ENCODE measurements around the gene ACTL7A.

The ACTL7A gene

DNA sequence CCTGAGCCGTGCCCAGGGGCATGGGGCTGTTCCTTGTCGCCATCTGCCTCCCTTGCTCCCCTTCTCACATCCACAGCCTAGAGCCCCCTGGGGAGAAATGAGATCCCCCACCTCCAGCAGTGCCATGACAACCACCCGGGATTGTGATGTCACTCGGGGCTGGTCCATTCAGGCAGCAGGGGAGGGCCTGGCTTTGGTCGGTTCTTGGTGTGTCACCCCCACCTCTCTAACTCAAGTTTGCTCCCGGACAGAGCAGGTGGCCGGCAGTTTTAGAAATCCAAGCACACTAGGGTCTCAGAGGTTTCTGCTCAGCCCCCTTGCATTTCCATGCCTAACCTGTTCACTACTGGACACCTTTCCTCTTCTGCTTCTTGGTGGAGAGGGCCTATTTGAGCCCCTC is 6.2 kb upstream of the ACTL7A start, which contains the start of gene ACTL7B:
TSS of gene ACTL7B (minus strand) at position 99 of the 400 bp plus-strand sequence. CDS start at position 43, 56 bp downstream.
- FAIRE-seq (no peak), DNase-seq (ENCODE audit: insufficient read length, low spot score) (no peak)
- TF ChIP-seq PAX5 (IDR thresholded peaks at IDR 0.05; ENCODE audit: insufficient read depth, low read length, severe bottlenecking) (no peak), SPI1 (IDR thresholded peaks at IDR 0.05; ENCODE audit: low read depth, low read length) (no peak), TAF1 (IDR thresholded peaks at IDR 0.05; ENCODE audit: low read depth, low read length) (no peak), POLR2A (IDR thresholded peaks at IDR 0.05; ENCODE audit: low read depth, low read length) (no peak), POU2F2 (IDR thresholded peaks at IDR 0.05; ENCODE audit: low read depth, low read length) (no peak), POLR2AphosphoS5 (IDR thresholded peaks at IDR 0.05; ENCODE audit: low read depth, low read length) (no peak)

DNA sequence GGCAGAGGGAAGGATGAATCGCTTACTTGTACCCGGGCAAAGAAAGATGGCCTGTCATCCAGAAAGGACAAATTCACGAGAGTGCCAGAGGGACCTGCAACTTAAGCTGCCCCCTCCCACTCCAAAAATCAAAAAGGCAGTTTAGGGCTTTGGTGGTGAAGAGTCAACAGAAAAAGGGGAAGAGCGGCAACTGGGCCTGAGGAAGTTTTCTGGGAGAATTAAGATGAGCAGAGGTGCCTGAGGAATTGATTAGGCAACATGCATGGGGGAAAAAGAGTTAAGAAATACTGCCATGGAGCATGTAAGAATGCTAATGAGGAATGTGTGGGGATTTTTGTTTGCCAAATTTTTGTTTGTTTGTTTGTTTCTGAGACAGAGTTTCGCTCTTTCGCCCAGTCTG is 4.5 kb upstream of the ACTL7A start:
- no peak for DNase-seq (ENCODE audit: insufficient read length, low spot score)
- FAIRE-seq: no peak
- TF ChIP-seq POLR2AphosphoS5 (IDR thresholded peaks at IDR 0.05; ENCODE audit: low read depth, low read length) (no peak), POU2F2 (IDR thresholded peaks at IDR 0.05; ENCODE audit: low read depth, low read length) (no peak), SPI1 (IDR thresholded peaks at IDR 0.05; ENCODE audit: low read depth, low read length) (no peak), POLR2A (IDR thresholded peaks at IDR 0.05; ENCODE audit: low read depth, low read length) (no peak), TAF1 (IDR thresholded peaks at IDR 0.05; ENCODE audit: low read depth, low read length) (no peak), PAX5 (IDR thresholded peaks at IDR 0.05; ENCODE audit: insufficient read depth, low read length, severe bottlenecking) (no peak)

DNA sequence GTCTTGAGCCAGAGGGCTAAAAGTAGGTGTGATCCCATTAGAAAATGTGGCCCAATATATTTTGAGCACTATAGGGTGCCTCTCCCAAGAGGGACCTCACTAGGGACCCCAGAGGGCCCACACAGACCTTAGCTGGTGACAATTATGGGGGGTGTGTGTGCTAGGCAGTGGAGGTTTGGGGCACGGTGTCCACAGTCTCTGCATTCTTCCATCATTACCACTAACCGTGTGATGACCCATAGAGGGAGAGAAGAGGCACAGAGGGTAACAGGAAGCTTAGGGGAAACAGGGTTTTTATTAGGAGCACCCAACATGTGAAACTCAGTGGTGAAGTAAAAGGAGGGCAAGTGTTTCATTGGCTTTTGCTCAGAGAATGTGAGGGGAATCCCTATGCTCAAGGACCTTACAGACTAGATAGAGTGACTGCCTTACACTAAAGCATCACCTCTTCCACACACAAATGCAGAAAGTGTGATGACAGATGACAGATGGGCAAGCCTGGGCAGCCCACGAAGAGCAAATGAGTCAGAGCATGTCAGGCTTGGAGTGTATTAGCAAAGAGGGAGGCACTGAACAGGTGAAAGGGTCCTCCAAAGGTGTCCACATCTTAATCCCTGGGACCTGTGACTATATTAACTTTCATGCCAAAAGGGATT is 2.5 kb upstream of the ACTL7A start:
- FAIRE-seq: peak; percentile 75
- no peak for TF ChIP-seq PAX5 (IDR thresholded peaks at IDR 0.05; ENCODE audit: insufficient read depth, low read length, severe bottlenecking)
- TF ChIP-seq POU2F2 (IDR thresholded peaks at IDR 0.05; ENCODE audit: low read depth, low read length): no peak
- TF ChIP-seq POLR2AphosphoS5 (IDR thresholded peaks at IDR 0.05; ENCODE audit: low read depth, low read length): no peak
- TF ChIP-seq TAF1 (IDR thresholded peaks at IDR 0.05; ENCODE audit: low read depth, low read length): no peak
- no peak for TF ChIP-seq POLR2A (IDR thresholded peaks at IDR 0.05; ENCODE audit: low read depth, low read length)
- no peak for TF ChIP-seq SPI1 (IDR thresholded peaks at IDR 0.05; ENCODE audit: low read depth, low read length)
- DNase-seq (ENCODE audit: insufficient read length, low spot score): no peak

DNA sequence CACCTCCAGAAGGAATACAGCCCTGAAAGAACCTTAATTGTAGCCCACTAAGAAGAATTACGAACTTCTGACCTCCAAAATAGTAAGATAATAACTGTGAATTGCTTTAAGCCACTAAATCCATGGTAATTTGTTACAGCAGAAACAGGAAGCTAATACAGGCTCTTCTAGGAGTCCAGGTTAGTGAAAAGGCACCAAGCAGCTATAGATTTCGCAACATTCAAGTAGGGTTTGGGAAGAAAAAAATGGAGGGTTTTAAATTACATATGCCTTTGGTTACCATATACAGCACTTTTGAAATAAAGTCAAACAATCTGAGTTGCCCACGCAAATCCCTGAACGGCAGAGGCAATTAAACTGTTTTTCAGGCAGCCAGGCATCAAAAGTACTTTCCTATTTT is 1.7 kb upstream of the ACTL7A start:
- DNase-seq (ENCODE audit: insufficient read length, low spot score) (no peak), FAIRE-seq (no peak)
- TF ChIP-seq TAF1 (IDR thresholded peaks at IDR 0.05; ENCODE audit: low read depth, low read length) (no peak), PAX5 (IDR thresholded peaks at IDR 0.05; ENCODE audit: insufficient read depth, low read length, severe bottlenecking) (no peak), POU2F2 (IDR thresholded peaks at IDR 0.05; ENCODE audit: low read depth, low read length) (no peak), SPI1 (IDR thresholded peaks at IDR 0.05; ENCODE audit: low read depth, low read length) (no peak), POLR2A (IDR thresholded peaks at IDR 0.05; ENCODE audit: low read depth, low read length) (no peak), POLR2AphosphoS5 (IDR thresholded peaks at IDR 0.05; ENCODE audit: low read depth, low read length) (no peak)

DNA sequence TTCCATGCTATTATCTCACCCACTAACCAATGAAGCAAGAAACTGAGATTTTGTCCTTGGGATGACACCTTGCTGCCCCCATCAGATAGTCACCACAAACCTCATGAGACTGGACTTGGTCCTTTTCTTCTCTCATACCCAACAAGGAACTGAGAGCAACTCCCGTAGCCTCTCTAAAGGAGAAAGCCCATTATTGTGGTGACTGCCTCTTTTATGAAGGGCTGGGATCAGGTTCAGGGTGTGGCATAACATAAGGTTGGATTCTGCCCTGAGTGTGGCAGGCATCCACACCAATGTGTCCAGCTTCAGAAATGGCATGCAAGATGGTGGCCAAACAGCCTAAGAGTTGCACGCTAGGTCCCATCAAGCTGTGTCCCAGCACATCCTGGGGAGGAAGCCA is 1.3 kb upstream of the ACTL7A start:
- DNase-seq (ENCODE audit: insufficient read length, low spot score): no peak
- TF ChIP-seq POLR2AphosphoS5 (IDR thresholded peaks at IDR 0.05; ENCODE audit: low read depth, low read length): no peak
- no peak for TF ChIP-seq POLR2A (IDR thresholded peaks at IDR 0.05; ENCODE audit: low read depth, low read length)
- no peak for TF ChIP-seq PAX5 (IDR thresholded peaks at IDR 0.05; ENCODE audit: insufficient read depth, low read length, severe bottlenecking)
- TF ChIP-seq TAF1 (IDR thresholded peaks at IDR 0.05; ENCODE audit: low read depth, low read length): no peak
- TF ChIP-seq SPI1 (IDR thresholded peaks at IDR 0.05; ENCODE audit: low read depth, low read length): no peak
- no peak for TF ChIP-seq POU2F2 (IDR thresholded peaks at IDR 0.05; ENCODE audit: low read depth, low read length)
- FAIRE-seq: no peak

DNA sequence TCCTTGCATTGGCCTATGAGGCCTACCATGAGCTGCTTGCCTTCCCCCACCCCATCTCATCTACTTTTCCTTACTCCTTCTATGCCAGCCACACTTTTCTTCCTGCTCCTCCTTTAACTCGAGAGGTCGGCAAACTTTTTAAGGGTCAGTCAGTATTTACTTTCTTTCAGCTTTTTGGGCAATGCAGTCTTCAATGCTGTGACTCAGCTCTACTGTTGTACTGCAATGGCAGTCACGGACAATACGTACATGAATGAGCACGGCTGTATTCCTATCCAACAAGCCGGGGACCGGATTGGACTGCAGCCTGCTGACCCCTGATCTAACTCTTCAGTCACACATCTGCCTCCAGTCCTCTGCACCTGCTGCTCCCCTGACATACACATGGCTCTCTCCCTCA is 602 bp upstream of the ACTL7A start:
- DNase-seq (ENCODE audit: insufficient read length, low spot score): no peak
- no peak for FAIRE-seq
- no peak for TF ChIP-seq POLR2A (IDR thresholded peaks at IDR 0.05; ENCODE audit: low read depth, low read length)
- no peak for TF ChIP-seq TAF1 (IDR thresholded peaks at IDR 0.05; ENCODE audit: low read depth, low read length)

DNA sequence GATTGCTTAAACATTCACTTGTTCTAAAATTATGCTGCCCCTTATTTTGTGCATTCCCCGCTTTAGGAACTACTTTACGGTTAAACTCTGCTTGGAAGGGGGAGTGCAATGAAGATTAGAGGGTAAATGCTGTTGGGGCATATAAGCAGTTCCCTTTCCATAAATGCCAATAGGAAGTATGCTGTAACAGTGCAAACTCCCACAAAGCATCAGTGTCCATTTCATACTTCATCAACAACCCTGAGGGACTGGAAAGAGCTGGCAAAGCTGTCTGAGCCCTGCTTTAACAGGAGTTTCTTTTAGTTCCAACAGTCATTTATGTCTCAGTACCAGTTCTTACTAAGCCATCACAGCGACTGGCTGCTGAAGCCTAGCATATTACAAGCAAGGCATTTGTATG is 1.8 kb downstream of the ACTL7A start:
- TF ChIP-seq POU2F2 (IDR thresholded peaks at IDR 0.05; ENCODE audit: low read depth, low read length) (no peak), PAX5 (IDR thresholded peaks at IDR 0.05; ENCODE audit: insufficient read depth, low read length, severe bottlenecking) (no peak), POLR2AphosphoS5 (IDR thresholded peaks at IDR 0.05; ENCODE audit: low read depth, low read length) (no peak)
- peak; percentile 28 for FAIRE-seq
- DNase-seq (ENCODE audit: insufficient read length, low spot score): no peak

DNA sequence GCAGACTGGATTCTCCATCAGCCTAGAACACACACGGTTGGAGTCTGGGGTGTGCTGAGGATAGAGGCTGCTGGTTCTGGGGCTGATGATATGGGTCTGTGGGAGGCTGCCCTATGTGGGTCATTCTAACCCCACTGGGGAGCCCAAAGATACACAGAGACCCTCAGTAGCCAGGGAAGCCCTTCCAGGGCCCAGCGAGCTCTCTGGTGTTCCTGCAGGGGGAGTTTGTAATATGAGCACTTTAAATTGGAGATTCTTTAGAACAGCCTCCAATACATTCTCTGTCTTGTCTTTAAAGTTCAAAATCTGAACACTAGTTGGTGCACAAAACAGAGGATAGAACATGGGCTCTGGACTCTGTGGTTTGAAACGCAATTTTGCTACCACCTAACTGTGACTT is 2.4 kb downstream of the ACTL7A start:
- no peak for TF ChIP-seq POLR2A (IDR thresholded peaks at IDR 0.05; ENCODE audit: low read depth, low read length)
- TF ChIP-seq POU2F2 (IDR thresholded peaks at IDR 0.05; ENCODE audit: low read depth, low read length): no peak
- TF ChIP-seq PAX5 (IDR thresholded peaks at IDR 0.05; ENCODE audit: insufficient read depth, low read length, severe bottlenecking): no peak
- TF ChIP-seq SPI1 (IDR thresholded peaks at IDR 0.05; ENCODE audit: low read depth, low read length): no peak
- no peak for TF ChIP-seq TAF1 (IDR thresholded peaks at IDR 0.05; ENCODE audit: low read depth, low read length)
- no peak for TF ChIP-seq POLR2AphosphoS5 (IDR thresholded peaks at IDR 0.05; ENCODE audit: low read depth, low read length)
- DNase-seq (ENCODE audit: insufficient read length, low spot score) (no peak), FAIRE-seq (no peak)

DNA sequence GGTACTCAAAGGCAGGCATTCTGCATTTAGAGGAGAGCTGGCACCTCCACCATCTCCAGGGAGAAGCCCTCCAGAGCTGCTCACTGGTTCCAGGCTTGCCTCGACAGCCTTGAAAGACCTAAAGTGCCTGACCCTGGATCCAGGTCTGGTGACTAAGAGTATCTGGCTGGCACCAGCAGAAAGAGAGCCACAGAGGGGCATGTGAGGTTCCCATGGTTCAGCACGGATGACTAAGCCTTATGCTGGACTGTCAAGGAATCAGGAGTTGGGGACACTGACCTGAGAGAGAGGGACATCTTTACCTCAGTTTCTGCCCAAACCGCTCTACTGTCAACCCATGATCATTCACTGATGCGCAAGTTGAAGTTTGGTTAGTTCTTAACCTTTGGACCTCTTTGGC is 3.0 kb downstream of the ACTL7A start:
- TF ChIP-seq POLR2AphosphoS5 (IDR thresholded peaks at IDR 0.05; ENCODE audit: low read depth, low read length) (no peak), TAF1 (IDR thresholded peaks at IDR 0.05; ENCODE audit: low read depth, low read length) (no peak), SPI1 (IDR thresholded peaks at IDR 0.05; ENCODE audit: low read depth, low read length) (no peak), PAX5 (IDR thresholded peaks at IDR 0.05; ENCODE audit: insufficient read depth, low read length, severe bottlenecking) (no peak), POU2F2 (IDR thresholded peaks at IDR 0.05; ENCODE audit: low read depth, low read length) (no peak), POLR2A (IDR thresholded peaks at IDR 0.05; ENCODE audit: low read depth, low read length) (no peak)
- no peak for FAIRE-seq
- no peak for DNase-seq (ENCODE audit: insufficient read length, low spot score)

DNA sequence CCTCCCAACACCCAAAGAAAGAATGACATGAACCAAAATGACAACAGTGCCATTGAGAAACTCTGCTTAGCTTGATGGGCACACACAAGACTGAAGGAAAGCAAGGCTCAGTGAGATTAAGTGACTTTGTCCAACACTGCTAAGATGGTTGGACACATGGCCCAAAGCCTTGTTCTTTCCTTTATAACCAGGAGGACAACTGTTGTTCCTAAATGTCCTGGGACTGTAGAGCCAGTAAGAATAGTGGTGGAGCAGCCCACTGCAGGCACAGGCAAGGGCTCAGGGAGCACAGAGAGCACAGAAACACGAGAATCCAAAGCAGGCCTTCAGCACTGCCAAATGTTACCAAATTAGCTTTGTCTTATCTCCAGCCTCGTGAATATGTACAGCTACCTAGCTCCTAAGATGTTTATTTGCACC is 3.9 kb downstream of the ACTL7A start:
- FAIRE-seq: no peak
- TF ChIP-seq SPI1 (IDR thresholded peaks at IDR 0.05; ENCODE audit: low read depth, low read length) (no peak), TAF1 (IDR thresholded peaks at IDR 0.05; ENCODE audit: low read depth, low read length) (no peak), POLR2A (IDR thresholded peaks at IDR 0.05; ENCODE audit: low read depth, low read length) (no peak), POU2F2 (IDR thresholded peaks at IDR 0.05; ENCODE audit: low read depth, low read length) (no peak), PAX5 (IDR thresholded peaks at IDR 0.05; ENCODE audit: insufficient read depth, low read length, severe bottlenecking) (no peak), POLR2AphosphoS5 (IDR thresholded peaks at IDR 0.05; ENCODE audit: low read depth, low read length) (no peak)

More for the DNA sequence above, 3.9 kb downstream of the ACTL7A start:
- no peak for DNase-seq (ENCODE audit: insufficient read length, low spot score)

Measured in GM12891 (cell line).